Smooth muscle cell (in vitro differentiated cells): ENCODE data around the gene SLC2A4RG. TPM values are rescaled to one million over a fixed set of nuclear protein-coding genes. Genes with fewer than 3 reads are reported as not detected.

ENCODE experiments used
- DNase-seq: peaks from one replicate; lab custom pipeline; 2025; ENCODE audit not compliant: unreplicated experiment; lab: John Stamatoyannopoulos, UW
- H2AFZ ChIP-seq: fragments of 200-600 bp; sonication (generic); 2 replicates; pipeline ENCODE4 v1.6.0; 2016; ENCODE audit warnings: antibody characterized with exemption, low read depth, mild to moderate bottlenecking
- H3F3A ChIP-seq: fragments of 200-600 bp; sonication (generic); 2 replicates; pipeline ENCODE4 v1.6.0; 2017; ENCODE audit warnings: antibody characterized with exemption, low read depth
- H3K27ac ChIP-seq: fragments of 200-600 bp; sonication (generic); 2 replicates; pipeline ENCODE4 v1.5.1; 2016; ENCODE audit warnings: low read depth, mild to moderate bottlenecking
- H3K27me3 ChIP-seq: fragments of 200-600 bp; sonication (generic); 2 replicates; pipeline ENCODE4 v1.6.1; 2016; ENCODE audit warnings: low read depth, mild to moderate bottlenecking
- H3K36me3 ChIP-seq: fragments of 200-600 bp; sonication (generic); 2 replicates; pipeline ENCODE4 v1.5.1; 2016; ENCODE audit warnings: low read depth
- H3K4me1 ChIP-seq: fragments of 200-600 bp; sonication (generic); 2 replicates; pipeline ENCODE4 v1.5.1; 2016; ENCODE audit warnings: low read depth
- H3K4me2 ChIP-seq: fragments of 200-600 bp; sonication (generic); 2 replicates; pipeline ENCODE4 v1.6.0; 2016; ENCODE audit warnings: mild to moderate bottlenecking
- H3K4me3 ChIP-seq: fragments of 200-600 bp; sonication (generic); 2 replicates; pipeline ENCODE4 v1.5.1; 2016; ENCODE audit warnings: mild to moderate bottlenecking
- H3K79me2 ChIP-seq: fragments of 200-600 bp; sonication (generic); 2 replicates; pipeline ENCODE4 v1.6.0; 2016; ENCODE audit warnings: low read depth, mild to moderate bottlenecking
- H3K9ac ChIP-seq: fragments of 200-600 bp; sonication (generic); 2 replicates; pipeline ENCODE4 v1.6.0; 2016; ENCODE audit warnings: low read depth
- H3K9me3 ChIP-seq: fragments of 200-600 bp; sonication (generic); replicated peaks from 2 replicates; pipeline ENCODE4 v1.5.1; 2016; ENCODE audit warnings: low read depth
- H4K20me1 ChIP-seq: fragments of 200-600 bp; sonication (generic); 2 replicates; pipeline ENCODE4 v1.6.0; 2016; ENCODE audit warnings: low read depth
- WGBS: methylation state at CpG from one replicate; pipeline ENCODE4 v1.1.7; 2016; ENCODE audit warnings: low lambda C conversion rate; 5-methylcytosine and 5-hydroxymethylcytosine counted together
- polyA plus RNA-seq: library from polyadenylated mRNA; unstranded; fragments of >200 nt; fragmentation: Nextera tagmentation; extraction: Ambion mirVana; gene quantifications from 2 replicates; pipeline ENCODE4 v1.2.1, GENCODE V29; 2016
- total RNA-seq: library from RNA; depleted of rRNA; stranded (reverse); fragments of >200 nt; gene quantifications from 2 replicates; pipeline ENCODE4 v1.2.3, GENCODE V29; 2014
- TF ChIP-seq, protein P1 (sequence below): fragments of 200-600 bp; sonication (generic); IDR thresholded peaks from 2 replicates; pipeline ENCODE4 v1.5.1; 2017; ENCODE audit warnings: borderline replicate concordance, mild to moderate bottlenecking, antibody characterized with exemption; ENCODE audit not compliant: insufficient read depth, poor library complexity, severe bottlenecking

The SLC2A4RG gene
- total and polyA plus RNA-seq, 2 experiments from 2014 or later, result 43.7 to 45.6 TPM

DNA sequence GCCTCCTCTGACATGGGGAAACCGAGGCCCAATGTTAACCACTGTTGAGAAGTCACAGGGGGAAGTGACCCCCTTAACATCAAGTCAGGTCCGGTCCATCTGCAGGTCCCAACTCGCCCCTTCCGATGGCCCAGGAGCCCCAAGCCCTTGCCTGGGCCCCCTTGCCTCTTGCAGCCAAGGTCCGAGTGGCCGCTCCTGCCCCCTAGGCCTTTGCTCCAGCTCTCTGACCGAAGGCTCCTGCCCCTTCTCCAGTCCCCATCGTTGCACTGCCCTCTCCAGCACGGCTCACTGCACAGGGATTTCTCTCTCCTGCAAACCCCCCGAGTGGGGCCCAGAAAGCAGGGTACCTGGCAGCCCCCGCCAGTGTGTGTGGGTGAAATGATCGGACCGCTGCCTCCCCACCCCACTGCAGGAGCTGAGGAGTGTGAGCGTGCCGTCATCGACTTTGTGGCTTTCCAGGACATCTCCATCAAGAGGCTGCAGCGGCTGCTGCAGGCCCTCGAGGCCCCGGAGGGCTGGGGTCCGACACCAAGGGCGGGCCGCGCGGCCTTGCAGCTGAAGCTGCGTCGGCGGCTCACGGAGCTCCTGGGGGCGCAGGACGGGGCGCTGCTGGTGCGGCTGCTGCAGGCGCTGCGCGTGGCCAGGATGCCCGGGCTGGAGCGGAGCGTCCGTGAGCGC is 41.6 kb upstream of the SLC2A4RG start:
- no peak for DNase-seq
- H3K27ac ChIP-seq, result peak overlapping the region; percentile 97
- no peak overlapping the region for H3K4me3 ChIP-seq
- no peaks in the 10 kb centered on the region for H3K36me3 ChIP-seq
- no peaks in the 10 kb centered on the region for H3K27me3 ChIP-seq
- H3K9me3 ChIP-seq, result no peaks in the 10 kb centered on the region
- no peak overlapping the region for H3K9ac ChIP-seq
- peak overlapping the region; percentile 83 for H3K4me2 ChIP-seq
- H2AFZ ChIP-seq, result no peak overlapping the region
- peaks cover 20% of the 10 kb centered on the region for H3K4me1 ChIP-seq
- H3K79me2 ChIP-seq, result no peaks in the 10 kb centered on the region
- no peaks in the 10 kb centered on the region for H3F3A ChIP-seq
- TF ChIP-seq, protein P1, sequence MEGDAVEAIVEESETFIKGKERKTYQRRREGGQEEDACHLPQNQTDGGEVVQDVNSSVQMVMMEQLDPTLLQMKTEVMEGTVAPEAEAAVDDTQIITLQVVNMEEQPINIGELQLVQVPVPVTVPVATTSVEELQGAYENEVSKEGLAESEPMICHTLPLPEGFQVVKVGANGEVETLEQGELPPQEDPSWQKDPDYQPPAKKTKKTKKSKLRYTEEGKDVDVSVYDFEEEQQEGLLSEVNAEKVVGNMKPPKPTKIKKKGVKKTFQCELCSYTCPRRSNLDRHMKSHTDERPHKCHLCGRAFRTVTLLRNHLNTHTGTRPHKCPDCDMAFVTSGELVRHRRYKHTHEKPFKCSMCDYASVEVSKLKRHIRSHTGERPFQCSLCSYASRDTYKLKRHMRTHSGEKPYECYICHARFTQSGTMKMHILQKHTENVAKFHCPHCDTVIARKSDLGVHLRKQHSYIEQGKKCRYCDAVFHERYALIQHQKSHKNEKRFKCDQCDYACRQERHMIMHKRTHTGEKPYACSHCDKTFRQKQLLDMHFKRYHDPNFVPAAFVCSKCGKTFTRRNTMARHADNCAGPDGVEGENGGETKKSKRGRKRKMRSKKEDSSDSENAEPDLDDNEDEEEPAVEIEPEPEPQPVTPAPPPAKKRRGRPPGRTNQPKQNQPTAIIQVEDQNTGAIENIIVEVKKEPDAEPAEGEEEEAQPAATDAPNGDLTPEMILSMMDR, result no peak
- no peaks in the 10 kb centered on the region for H4K20me1 ChIP-seq
- WGBS, result 88% methylated on average over 40 of the region's 40 CpGs

DNA sequence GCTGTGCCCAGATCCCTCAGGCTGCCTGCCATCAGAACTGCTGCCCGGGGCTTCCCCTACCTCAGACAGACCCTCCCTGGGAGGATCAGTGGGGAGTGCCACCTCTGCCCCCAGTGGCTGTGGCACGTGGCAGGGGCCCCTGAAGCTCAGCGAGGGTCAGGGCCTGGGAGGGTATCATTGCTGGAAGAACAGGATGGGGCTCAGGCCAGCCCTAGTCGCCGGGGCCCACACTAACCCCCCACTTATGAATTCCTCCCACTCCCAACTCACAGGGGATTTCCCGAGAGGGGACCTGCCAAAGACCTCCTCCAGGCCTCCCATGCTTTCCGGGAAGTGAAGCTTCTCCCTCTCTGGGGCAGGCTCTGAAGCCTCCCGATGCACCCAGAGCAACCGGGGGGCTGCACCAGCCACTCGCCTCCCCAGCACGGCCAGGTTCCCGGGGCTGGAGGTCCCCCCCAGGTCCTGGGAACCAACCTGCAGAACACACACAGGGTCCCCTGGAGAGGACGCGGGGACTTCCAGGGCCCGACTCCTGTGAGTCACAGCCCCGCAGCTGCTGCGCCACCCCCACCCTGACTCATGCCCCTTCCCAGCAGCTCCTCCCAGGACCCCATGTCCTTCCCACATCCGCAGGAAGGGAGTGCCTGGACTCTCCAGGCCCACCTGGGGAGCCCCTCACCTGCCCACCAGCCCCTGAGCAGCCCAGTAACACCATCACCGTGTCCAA is 40.7 kb upstream of the SLC2A4RG start:
- Histone ChIP-seq H3K4me3 (no peak overlapping the region), H3K36me3 (no peaks in the 10 kb centered on the region), H4K20me1 (no peaks in the 10 kb centered on the region), H3K79me2 (no peaks in the 10 kb centered on the region), H3K4me2 (peak overlapping the region; percentile 83), H3K9ac (peak overlapping the region; percentile 91), H3K4me1 (peaks cover 20% of the 10 kb centered on the region), H3F3A (no peaks in the 10 kb centered on the region), H3K27me3 (no peaks in the 10 kb centered on the region), H3K9me3 (no peaks in the 10 kb centered on the region), H2AFZ (no peak overlapping the region), H3K27ac (peak overlapping the region; percentile 97)
- TF ChIP-seq, protein P1, result no peak
- peak; percentile 78 for DNase-seq
- WGBS, result 31% methylated on average over 17 of the region's 19 CpGs

DNA sequence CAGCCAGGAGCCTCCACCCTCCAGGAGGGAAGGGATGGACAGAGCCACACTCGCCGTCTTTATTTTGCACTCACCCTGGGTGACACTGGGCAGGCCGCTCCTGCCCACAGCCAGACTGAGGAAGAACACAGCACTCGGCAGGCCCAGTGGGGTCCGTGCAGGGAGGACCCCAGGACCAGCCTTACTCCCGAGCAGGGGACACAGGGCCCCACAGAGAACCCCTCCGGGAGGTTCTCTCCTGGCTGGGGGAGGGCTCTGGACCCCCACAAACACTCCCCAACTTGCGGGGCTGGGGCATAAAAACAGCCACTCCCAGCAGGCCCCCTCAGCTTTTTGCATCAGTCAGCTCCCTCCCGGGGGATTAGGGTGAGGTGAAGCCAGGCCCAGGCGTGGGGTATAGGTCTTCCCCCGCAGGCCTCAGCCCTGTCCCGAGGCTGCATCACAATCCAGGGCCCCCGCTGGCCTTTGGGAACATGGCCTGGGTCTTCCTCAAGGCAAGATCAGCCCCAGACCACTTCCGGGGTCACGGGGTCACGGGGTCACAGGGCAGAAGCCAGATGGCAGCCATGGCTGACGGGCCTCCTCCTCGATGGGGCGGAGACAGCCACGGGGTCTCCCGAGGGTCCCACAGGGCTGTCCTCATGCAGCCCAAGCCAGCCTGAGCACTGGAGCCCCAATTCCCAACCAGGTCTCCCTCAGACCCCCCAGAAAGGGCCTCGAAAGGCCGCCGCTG is 39.9 kb upstream of the SLC2A4RG start:
- Histone ChIP-seq H3K4me2 (peak overlapping the region; percentile 83), H3K27me3 (no peaks in the 10 kb centered on the region), H2AFZ (no peak overlapping the region), H3K9me3 (no peaks in the 10 kb centered on the region), H3K36me3 (no peaks in the 10 kb centered on the region), H3K9ac (peak overlapping the region; percentile 91), H4K20me1 (no peaks in the 10 kb centered on the region), H3F3A (no peaks in the 10 kb centered on the region), H3K4me3 (no peak overlapping the region), H3K27ac (peak overlapping the region; percentile 97), H3K4me1 (peaks cover 20% of the 10 kb centered on the region), H3K79me2 (no peaks in the 10 kb centered on the region)
- no peak for DNase-seq
- WGBS, result 89% methylated on average over 21 of the region's 24 CpGs
- TF ChIP-seq, protein P1, result no peak
